Fibroblast of lung (primary cell): ENCODE data around the gene TMC6.

ENCODE experiments used
- EZH2 ChIP-seq: IDR thresholded peaks from 2 replicates; pipeline ENCODE4 v1.5.1; 2012; ENCODE audit warnings: low read length, control low read depth, mild to moderate bottlenecking; ENCODE audit errors: missing control alignments
- TF ChIP-seq, protein P1 (sequence below), 2 donors: IDR thresholded peaks in 1 of 2; conservative IDR thresholded peaks in 1 of 2; 1 replicate in 1 of 2; 2 replicates in 1 of 2; pipeline ENCODE4 v1.5.1; 2011 to 2012; ENCODE audit warnings: low read length in 2 of 2, control low read depth in 1 of 2, inconsistent platforms in 1 of 2, low read depth in 1 of 2, mild to moderate bottlenecking in 1 of 2

DNA sequence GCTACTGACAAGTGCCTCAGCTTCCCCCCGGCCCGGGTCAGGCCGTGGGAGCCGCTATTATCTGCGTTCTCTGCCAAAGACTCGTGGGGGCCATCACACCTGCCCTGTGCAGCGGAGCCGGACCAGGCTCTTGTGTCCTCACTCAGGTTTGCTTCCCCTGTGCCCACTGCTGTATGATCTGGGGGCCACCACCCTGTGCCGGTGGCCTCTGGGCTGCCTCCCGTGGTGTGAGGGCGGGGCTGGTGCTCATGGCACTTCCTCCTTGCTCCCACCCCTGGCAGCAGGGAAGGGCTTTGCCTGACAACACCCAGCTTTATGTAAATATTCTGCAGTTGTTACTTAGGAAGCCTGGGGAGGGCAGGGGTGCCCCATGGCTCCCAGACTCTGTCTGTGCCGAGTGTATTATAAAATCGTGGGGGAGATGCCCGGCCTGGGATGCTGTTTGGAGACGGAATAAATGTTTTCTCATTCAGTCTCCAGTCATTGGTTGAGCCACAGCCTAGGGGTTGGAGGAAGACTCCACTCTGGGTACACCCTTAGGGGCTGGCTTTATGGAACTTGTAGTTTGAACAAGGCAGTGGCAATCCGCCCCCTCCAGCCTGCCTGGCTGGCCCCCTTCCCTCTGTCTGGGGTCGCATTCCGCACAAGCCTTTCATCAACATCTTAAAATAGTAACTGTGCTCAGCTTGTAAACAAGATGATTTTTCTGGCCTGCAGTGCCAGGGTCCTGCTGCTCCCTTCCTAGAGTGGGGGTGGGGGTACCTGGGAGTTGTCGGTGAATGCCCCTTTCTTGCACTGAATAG, 43.9 kb upstream of the TMC6 start:
- no peak for TF ChIP-seq EZH2
- TF ChIP-seq, protein P1, sequence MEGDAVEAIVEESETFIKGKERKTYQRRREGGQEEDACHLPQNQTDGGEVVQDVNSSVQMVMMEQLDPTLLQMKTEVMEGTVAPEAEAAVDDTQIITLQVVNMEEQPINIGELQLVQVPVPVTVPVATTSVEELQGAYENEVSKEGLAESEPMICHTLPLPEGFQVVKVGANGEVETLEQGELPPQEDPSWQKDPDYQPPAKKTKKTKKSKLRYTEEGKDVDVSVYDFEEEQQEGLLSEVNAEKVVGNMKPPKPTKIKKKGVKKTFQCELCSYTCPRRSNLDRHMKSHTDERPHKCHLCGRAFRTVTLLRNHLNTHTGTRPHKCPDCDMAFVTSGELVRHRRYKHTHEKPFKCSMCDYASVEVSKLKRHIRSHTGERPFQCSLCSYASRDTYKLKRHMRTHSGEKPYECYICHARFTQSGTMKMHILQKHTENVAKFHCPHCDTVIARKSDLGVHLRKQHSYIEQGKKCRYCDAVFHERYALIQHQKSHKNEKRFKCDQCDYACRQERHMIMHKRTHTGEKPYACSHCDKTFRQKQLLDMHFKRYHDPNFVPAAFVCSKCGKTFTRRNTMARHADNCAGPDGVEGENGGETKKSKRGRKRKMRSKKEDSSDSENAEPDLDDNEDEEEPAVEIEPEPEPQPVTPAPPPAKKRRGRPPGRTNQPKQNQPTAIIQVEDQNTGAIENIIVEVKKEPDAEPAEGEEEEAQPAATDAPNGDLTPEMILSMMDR (conservative IDR thresholded peaks at IDR 0.05 in 1 of 2, IDR thresholded peaks at IDR 0.05 in 1 of 2; ENCODE audit: low read depth in 1 of 2, low read length in 2 of 2): no peak
